ENCODE data around the gene DCBLD2.

- no peak for TF ChIP-seq BCL3 (CRISPR knock-in tag; IDR thresholded peaks at IDR 0.05)
- no peak for TF ChIP-seq ZNF280B (CRISPR knock-in tag; IDR thresholded peaks at IDR 0.05; ENCODE audit: borderline replicate concordance)
- TF ChIP-seq ZNF362 (CRISPR knock-in tag; IDR thresholded peaks at IDR 0.05; ENCODE audit: borderline replicate concordance): no peak
- no peak for TF ChIP-seq MTF2 (CRISPR knock-in tag; IDR thresholded peaks at IDR 0.05; ENCODE audit: borderline replicate concordance)
- no peak for TF ChIP-seq CBX5 (CRISPR knock-in tag; IDR thresholded peaks at IDR 0.05; ENCODE audit: borderline replicate concordance)
- no peak for TF ChIP-seq BRD4 (CRISPR knock-in tag; IDR thresholded peaks at IDR 0.05)
- TF ChIP-seq NFE2L1 (CRISPR knock-in tag; IDR thresholded peaks at IDR 0.05; ENCODE audit: borderline replicate concordance): no peak
- no peak for TF ChIP-seq CTCF (CRISPR knock-in tag; IDR thresholded peaks at IDR 0.05)
Measured at GRCh38 chr3:98772022-98772421, 129.5 kb downstream of the DCBLD2 start.

Measured in HepG2 (cell line).